ENCODE data around the gene SAMMSON. TPM values are rescaled to one million over a fixed set of nuclear protein-coding genes. Genes with fewer than 3 reads are reported as not detected.

SAMMSON gene
- total and polyA plus RNA-seq, 9 of the 15 experiments (the other 6 are each of a cell fraction or from before 2014, with no cell fraction given) = 0.65 to 4.4 (median 1.9) TPM

- no peak for TF ChIP-seq MBD1 (CRISPR knock-in tag; IDR thresholded peaks at IDR 0.05)
- no peak for TF ChIP-seq ZNF24 (IDR thresholded peaks at IDR 0.05)
- TF ChIP-seq MCM2 (IDR thresholded peaks at IDR 0.05; ENCODE audit: low read depth) = no peak
- no peak for TF ChIP-seq BACH1 (tag; IDR thresholded peaks at IDR 0.05)
- no peak for TF ChIP-seq PTBP1 (IDR thresholded peaks at IDR 0.05; ENCODE audit: low read depth, low read length)
- TF ChIP-seq ZNF347 (CRISPR knock-in tag; IDR thresholded peaks at IDR 0.05; ENCODE audit: low read depth) = no peak
- no peak for TF ChIP-seq TEAD2 (tag; IDR thresholded peaks at IDR 0.05)
- TF ChIP-seq RB1 (IDR thresholded peaks at IDR 0.05; ENCODE audit: low read depth) = no peak
- TF ChIP-seq TCF3 (CRISPR knock-in tag; IDR thresholded peaks at IDR 0.05) = no peak
- no peak for TF ChIP-seq RAD51 (IDR thresholded peaks at IDR 0.05; ENCODE audit: borderline replicate concordance, low read depth)
- TF ChIP-seq ZNF408 (CRISPR knock-in tag; IDR thresholded peaks at IDR 0.05; ENCODE audit: low read depth) = no peak
- TF ChIP-seq ZNF175 (CRISPR knock-in tag; IDR thresholded peaks at IDR 0.05; ENCODE audit: low read depth) = no peak
- no peak for TF ChIP-seq POU5F1 (IDR thresholded peaks at IDR 0.05; ENCODE audit: borderline replicate concordance, low read depth, low read length, partially characterized antibody)
- TF ChIP-seq BRCA1 (IDR thresholded peaks at IDR 0.05) = no peak
- TF ChIP-seq BRCA1 (CRISPR knock-in tag; IDR thresholded peaks at IDR 0.05) = no peak
- TF ChIP-seq SREBF2 (CRISPR knock-in tag; IDR thresholded peaks at IDR 0.05) = no peak
- TF ChIP-seq TFAM (CRISPR knock-in tag; conservative IDR thresholded peaks at IDR 0.05) = no peak
- no peak for TF ChIP-seq FOXA3 (CRISPR knock-in tag; conservative IDR thresholded peaks at IDR 0.05 in 1 of 2, IDR thresholded peaks at IDR 0.05 in 1 of 2)
- no peak for TF ChIP-seq ATF7 (IDR thresholded peaks at IDR 0.05)
- TF ChIP-seq ZNF586 (CRISPR knock-in tag; conservative IDR thresholded peaks at IDR 0.05) = no peak
- no peak for TF ChIP-seq CREBBP (IDR thresholded peaks at IDR 0.05; ENCODE audit: low read depth, low read length)
- peak; percentile 50; the same call in 1 of the 2 replicates for TF ChIP-seq C11orf30 (IDR thresholded peaks at IDR 0.05; ENCODE audit: low read depth)
- TF ChIP-seq ZFP91 (CRISPR knock-in tag; IDR thresholded peaks at IDR 0.05) = no peak
- no peak for TF ChIP-seq TCF15 (CRISPR knock-in tag; IDR thresholded peaks at IDR 0.05)
- TF ChIP-seq ARID3A (IDR thresholded peaks at IDR 0.05; ENCODE audit: borderline replicate concordance, low read depth, low read length) = no peak
Measured at GRCh38 chr3:69993757-69994156, 5.8 kb upstream of the SAMMSON start (continued).

Measured in K562 (cell line).